T-helper 17 cell (primary cell): ENCODE results near the gene SDF4. TPM values are rescaled to one million over a fixed set of nuclear protein-coding genes. Genes with fewer than 3 reads are reported as not detected.

Experiments
- ATAC-seq: fragments of 150-1000 bp; cut with Tn5 transposase; 2 replicates; pipeline ENCODE4 v1.10.0; 2021; ENCODE audit warnings: mild to moderate bottlenecking, moderate library complexity
- DNase-seq, 3 donors: peaks; one replicate each; pipeline versions ENCODE4 v3.0.0 to v3.0.0-alpha.2; 2020 to 2021
- H3K9me3 ChIP-seq: one replicate; pipeline ENCODE4 v1.7.0; 2013; ENCODE audit warnings: low read length, mild to moderate bottlenecking; ENCODE audit not compliant: control insufficient read depth, poor library complexity, severe bottlenecking
- H3K27ac Mint-ChIP-seq: one replicate; pipeline ENCODE4 v1.8.0; 2022; ENCODE audit warnings: mild to moderate bottlenecking, moderate library complexity, mixed read lengths
- H3K27me3 Mint-ChIP-seq: one replicate; pipeline ENCODE4 v1.8.0; 2022; ENCODE audit warnings: mixed read lengths
- H3K36me3 Mint-ChIP-seq: one replicate; pipeline ENCODE4 v1.8.0; 2022; ENCODE audit warnings: low read depth, mixed read lengths
- H3K4me1 Mint-ChIP-seq: one replicate; pipeline ENCODE4 v1.8.0; 2022; ENCODE audit warnings: mild to moderate bottlenecking, mixed read lengths
- H3K4me3 Mint-ChIP-seq: one replicate; pipeline ENCODE4 v1.8.0; 2022; ENCODE audit warnings: mild to moderate bottlenecking, moderate library complexity, mixed read lengths
- total RNA-seq, 4 donors: library from RNA in 2 of 4; stranded (reverse) in 2 of 4; gene quantifications; one replicate each; pipeline ENCODE4 v1.2.3 and lab custom pipeline; 2022 to 2026

SDF4 gene
- total RNA-seq, 2 donors from 2014 or later, result 129 to 146 TPM

DNA sequence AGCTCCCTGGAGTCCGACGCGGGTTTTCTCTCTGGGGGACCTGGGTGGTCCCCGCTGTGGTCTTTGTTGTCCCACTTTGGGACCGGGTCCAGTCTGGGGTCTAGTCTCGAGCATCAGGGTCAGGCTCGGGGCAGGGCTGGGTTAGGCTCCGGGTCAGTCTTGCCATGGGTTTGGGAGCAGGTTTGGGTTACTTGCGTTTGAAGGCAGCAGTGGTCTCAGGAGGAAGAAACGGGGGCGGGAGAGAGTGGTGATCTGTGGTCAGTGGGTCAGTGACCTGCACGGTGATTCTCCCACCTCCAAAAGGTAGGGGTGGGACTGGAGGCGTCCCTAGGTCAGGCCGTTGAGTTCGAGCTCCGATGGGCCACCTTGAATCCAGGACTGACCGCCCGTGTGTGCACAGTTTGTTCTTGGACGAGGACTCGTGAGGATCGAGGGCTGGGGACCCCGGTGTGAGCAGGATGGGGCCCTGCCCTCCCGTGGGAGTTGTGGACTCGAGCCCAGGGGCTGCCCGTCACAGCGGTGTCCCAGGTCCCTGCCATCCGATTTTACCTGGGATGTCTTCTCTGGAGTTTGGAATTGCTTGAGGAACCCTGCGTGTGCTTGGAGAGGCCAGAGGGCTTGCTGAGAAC, 2.5 kb upstream of the SDF4 start:
- no peak for ATAC-seq
- Mint-ChIP-seq H3K36me3 (peaks cover 2% of the 10 kb centered on the region), H3K4me1 (peaks cover 25% of the 10 kb centered on the region), H3K4me3 (peak overlapping the region; percentile 88), H3K27ac (peak overlapping the region; percentile 79), H3K27me3 (no peaks in the 10 kb centered on the region)
- no peak for DNase-seq
- no peaks in the 10 kb centered on the region for H3K9me3 ChIP-seq

DNA sequence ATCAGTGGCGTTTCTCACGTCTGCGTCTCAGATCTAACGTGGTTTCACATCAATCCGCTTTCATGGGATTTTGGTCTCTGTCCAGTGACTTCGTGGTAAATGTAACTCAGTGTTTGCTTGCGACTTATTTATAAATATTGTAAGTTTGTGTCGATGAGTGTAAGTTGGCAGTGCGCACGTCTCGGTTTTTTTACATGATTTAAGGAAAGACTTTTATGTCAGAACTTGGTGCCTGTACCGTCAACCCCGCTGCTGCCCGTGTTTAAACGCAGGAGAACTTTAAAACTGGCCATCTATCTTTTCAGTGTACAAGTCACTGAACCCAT, 1.7 kb upstream of the SDF4 start:
- Mint-ChIP-seq H3K4me3 (peak overlapping the region; percentile 88), H3K36me3 (peaks cover 2% of the 10 kb centered on the region), H3K27me3 (no peaks in the 10 kb centered on the region), H3K27ac (peak overlapping the region; percentile 79), H3K4me1 (peaks cover 25% of the 10 kb centered on the region)
- ATAC-seq (no peak), DNase-seq (no peak)
- no peaks in the 10 kb centered on the region for H3K9me3 ChIP-seq

DNA sequence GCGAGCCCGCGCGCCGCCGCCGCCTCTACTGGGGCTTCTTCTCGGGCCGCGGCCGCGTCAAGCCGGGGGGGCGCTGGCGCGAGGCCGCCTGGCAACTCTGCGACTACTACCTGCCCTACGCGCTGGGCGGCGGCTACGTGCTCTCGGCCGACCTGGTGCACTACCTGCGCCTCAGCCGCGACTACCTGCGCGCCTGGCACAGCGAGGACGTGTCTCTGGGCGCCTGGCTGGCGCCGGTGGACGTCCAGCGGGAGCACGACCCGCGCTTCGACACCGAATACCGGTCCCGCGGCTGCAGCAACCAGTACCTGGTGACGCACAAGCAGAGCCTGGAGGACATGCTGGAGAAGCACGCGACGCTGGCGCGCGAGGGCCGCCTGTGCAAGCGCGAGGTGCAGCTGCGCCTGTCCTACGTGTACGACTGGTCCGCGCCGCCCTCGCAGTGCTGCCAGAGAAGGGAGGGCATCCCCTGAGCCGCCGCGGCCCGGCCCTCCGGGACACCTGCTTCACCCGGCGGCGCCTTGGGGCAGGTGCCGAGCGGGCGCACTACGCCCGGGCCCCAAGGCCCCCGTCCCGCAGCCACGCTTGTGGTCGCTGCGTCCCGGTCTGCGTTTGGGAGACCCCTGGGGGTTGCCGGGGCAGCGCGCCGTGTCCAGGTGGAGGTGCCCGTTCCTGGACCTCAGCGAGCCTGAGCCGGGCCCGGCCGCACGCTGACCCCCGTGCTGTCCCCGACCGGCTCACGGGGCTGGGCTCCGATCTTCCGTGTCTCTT, 1.2 kb upstream of the SDF4 start:
- H3K9me3 ChIP-seq, result no peaks in the 10 kb centered on the region
- Mint-ChIP-seq H3K27ac (peak overlapping the region; percentile 79), H3K4me3 (peak overlapping the region; percentile 88), H3K4me1 (peaks cover 25% of the 10 kb centered on the region), H3K36me3 (peaks cover 2% of the 10 kb centered on the region), H3K27me3 (no peaks in the 10 kb centered on the region)
- no peak for ATAC-seq
- no peak for DNase-seq

DNA sequence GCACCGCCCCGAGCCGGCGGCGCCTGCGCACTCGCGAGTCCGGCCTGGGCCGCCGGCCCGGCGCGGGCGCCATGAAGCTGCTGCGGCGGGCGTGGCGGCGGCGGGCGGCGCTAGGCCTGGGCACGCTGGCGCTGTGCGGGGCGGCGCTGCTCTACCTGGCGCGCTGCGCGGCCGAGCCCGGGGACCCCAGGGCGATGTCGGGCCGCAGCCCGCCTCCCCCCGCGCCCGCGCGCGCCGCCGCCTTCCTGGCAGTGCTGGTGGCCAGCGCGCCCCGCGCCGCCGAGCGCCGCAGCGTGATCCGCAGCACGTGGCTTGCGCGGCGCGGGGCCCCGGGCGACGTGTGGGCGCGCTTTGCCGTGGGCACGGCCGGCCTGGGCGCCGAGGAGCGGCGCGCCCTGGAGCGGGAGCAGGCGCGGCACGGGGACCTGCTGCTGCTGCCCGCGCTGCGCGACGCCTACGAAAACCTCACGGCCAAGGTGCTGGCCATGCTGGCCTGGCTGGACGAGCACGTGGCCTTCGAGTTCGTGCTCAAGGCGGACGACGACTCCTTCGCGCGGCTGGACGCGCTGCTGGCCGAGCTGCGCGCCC, 501 bp upstream of the SDF4 start, which contains the start of gene B3GALT6:
Gene B3GALT6, plus strand, starts transcription at position 30 of the 588 bp plus-strand sequence. Its CDS starts 42 bp downstream, at position 72.
- DNase-seq (no peak), ATAC-seq (no peak)
- Mint-ChIP-seq H3K36me3 (peaks cover 2% of the 10 kb centered on the region), H3K27me3 (no peaks in the 10 kb centered on the region), H3K4me3 (peak within 1 kb of the TSS; percentile 91), H3K27ac (peak within 1 kb of the TSS; percentile 94), H3K4me1 (peaks cover 25% of the 10 kb centered on the region)
- H3K9me3 ChIP-seq, result no peaks in the 10 kb centered on the region

DNA sequence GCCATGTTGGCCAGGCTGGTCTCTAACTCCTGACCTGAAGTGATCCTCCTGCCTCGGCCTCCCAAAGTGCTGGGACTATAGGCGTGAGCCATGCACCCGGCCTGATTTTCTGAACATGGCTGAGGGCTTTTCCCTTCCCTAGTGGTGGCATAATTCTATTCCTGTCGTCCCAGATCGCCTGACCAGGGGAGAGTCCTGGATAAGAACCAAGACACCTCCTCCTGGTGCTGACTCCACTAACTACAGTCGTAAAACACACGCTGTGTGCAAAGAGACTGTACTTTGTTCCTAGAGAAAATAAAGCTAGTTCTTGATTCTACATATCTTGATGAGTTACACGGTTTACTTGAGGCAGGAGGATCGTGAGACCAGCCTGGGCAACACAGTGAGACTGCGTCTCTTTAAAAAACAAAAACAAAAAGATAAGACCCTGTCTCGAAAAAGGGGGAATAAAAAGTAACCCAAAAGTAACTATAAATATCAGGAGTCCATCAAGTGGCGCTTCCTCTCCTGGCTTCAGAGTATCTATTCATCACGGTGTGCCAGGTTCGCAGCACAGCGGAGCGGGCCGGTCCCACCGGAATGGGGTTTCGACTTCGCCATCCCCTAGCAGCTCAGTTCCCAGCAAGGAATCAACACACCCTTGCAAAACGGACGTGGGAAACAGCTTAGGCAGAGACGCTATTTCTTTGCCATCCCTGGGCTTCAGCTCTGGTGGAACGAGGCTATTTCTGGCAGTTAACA, 973 bp downstream of the SDF4 start:
- H3K4me1 Mint-ChIP-seq, result peaks cover 26% of the 10 kb centered on the region
- H3K27ac Mint-ChIP-seq, result peak overlapping the region; percentile 94
- no peaks in the 10 kb centered on the region for H3K9me3 ChIP-seq
- ATAC-seq, result no peak
- no peak for DNase-seq
- peak overlapping the region; percentile 91 for H3K4me3 Mint-ChIP-seq
- H3K36me3 Mint-ChIP-seq, result peaks cover 2% of the 10 kb centered on the region
- no peaks in the 10 kb centered on the region for H3K27me3 Mint-ChIP-seq

DNA sequence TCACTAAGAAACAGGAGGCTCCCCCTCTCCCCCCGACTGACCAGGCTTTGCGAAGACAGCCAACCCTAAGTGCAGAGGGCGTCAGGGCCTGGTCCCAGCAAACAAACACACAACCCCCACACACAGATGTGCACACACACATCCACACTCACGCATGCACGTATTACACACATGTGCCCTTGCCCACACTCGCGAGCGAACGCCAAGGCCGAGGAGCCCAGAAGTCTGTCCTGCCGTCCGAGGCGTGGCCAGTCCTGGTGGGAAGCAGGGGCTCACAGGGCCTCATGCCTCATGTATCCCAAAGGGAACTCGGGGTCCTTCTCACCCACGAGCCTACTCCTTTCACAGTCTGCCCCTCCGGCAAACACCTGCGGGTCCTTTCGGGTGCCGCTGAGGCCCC, 2.0 kb downstream of the SDF4 start:
- Mint-ChIP-seq H3K4me1 (peaks cover 28% of the 10 kb centered on the region), H3K27me3 (no peaks in the 10 kb centered on the region), H3K27ac (peak overlapping the region; percentile 94), H3K4me3 (peak overlapping the region; percentile 91), H3K36me3 (peaks cover 2% of the 10 kb centered on the region)
- ATAC-seq, result no peak
- no peaks in the 10 kb centered on the region for H3K9me3 ChIP-seq
- DNase-seq, result no peak

DNA sequence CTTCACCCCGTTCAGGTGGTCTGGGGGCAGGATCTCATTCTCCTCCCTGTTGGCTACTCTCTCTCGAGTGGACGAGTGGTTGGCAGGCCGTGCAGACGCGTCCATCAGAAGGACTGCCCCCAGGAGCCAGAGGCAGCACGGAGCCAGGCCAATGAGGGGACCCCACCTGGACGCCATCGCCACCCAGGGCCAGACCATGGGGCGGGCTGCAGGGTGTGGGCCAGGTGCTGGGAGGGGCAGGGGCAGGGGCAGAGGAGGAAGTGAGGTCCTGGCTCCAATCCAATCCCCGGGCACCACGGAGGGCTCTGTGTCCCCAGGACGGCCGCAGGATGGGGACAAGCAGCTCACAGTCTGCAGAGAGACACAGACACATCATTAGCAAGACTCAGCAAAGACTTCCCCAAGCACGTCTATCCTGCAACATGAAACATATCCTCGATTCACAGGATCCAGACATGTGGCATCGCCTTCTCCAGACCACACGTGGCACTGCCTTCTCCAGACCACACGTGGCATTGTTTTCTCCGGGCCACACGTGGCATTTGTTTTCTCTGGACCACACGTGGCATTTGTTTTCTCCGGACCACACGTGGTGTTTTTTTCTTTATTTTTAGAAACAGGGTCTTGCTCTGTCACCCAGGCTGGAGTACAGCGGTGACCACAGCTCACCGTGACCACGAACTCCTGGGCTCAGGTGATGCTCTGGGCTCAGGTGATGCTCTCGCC, 3.0 kb downstream of the SDF4 start:
- Mint-ChIP-seq H3K4me1 (peaks cover 21% of the 10 kb centered on the region), H3K36me3 (peaks cover 2% of the 10 kb centered on the region), H3K27ac (peak overlapping the region; percentile 94), H3K27me3 (no peaks in the 10 kb centered on the region), H3K4me3 (no peak overlapping the region)
- H3K9me3 ChIP-seq, result no peaks in the 10 kb centered on the region
- DNase-seq (no peak), ATAC-seq (no peak)

DNA sequence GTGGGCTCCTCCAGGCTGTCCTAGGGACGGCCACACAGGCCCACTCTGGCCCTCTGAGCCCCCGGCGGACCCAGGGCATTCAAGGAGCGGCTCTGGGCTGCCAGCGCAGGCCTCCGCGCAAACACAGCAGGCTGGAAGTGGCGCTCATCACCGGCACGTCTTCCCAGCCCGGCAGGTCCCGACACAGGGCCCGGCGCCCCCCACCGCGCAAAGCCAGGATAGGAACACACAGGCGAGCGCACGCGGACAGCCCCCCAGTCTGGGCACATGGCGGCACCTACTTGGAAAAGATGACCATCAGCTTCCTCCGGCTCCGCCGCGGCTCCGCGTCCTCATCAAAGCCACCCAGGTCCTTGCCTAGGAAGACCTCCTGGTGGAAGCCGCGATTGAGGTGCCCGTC, 3.6 kb downstream of the SDF4 start:
- no peaks in the 10 kb centered on the region for H3K9me3 ChIP-seq
- H3K36me3 Mint-ChIP-seq, result peaks cover 4% of the 10 kb centered on the region
- H3K4me3 Mint-ChIP-seq, result no peak overlapping the region
- peaks cover 18% of the 10 kb centered on the region for H3K4me1 Mint-ChIP-seq
- DNase-seq (no peak), ATAC-seq (no peak)
- H3K27ac Mint-ChIP-seq, result no peak overlapping the region
- no peaks in the 10 kb centered on the region for H3K27me3 Mint-ChIP-seq

DNA sequence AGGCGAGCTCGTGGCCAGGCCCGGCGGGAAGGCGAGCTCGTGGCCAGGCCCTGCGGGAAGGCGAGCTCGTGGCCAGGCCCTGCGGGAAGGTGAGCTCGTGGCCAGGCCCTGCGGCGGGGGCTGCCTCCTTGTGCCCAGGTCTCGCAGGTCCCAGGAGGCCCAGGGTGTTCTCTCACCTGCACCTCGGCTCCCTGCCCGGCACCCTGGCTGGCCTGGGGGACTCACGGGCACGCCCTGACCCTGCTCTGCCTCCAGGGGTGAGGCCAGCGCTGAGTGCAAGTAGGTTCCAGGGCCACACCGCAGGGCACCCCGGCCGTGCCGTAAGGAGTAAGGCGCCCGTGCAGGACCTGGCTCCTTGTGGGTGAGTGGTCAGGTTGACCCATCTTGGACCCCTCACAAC, 4.4 kb downstream of the SDF4 start:
- Mint-ChIP-seq H3K27ac (no peak overlapping the region), H3K27me3 (no peaks in the 10 kb centered on the region), H3K36me3 (peaks cover 5% of the 10 kb centered on the region), H3K4me1 (peaks cover 18% of the 10 kb centered on the region), H3K4me3 (no peak overlapping the region)
- ATAC-seq, result no peak
- H3K9me3 ChIP-seq, result no peaks in the 10 kb centered on the region
- DNase-seq, result no peak

DNA sequence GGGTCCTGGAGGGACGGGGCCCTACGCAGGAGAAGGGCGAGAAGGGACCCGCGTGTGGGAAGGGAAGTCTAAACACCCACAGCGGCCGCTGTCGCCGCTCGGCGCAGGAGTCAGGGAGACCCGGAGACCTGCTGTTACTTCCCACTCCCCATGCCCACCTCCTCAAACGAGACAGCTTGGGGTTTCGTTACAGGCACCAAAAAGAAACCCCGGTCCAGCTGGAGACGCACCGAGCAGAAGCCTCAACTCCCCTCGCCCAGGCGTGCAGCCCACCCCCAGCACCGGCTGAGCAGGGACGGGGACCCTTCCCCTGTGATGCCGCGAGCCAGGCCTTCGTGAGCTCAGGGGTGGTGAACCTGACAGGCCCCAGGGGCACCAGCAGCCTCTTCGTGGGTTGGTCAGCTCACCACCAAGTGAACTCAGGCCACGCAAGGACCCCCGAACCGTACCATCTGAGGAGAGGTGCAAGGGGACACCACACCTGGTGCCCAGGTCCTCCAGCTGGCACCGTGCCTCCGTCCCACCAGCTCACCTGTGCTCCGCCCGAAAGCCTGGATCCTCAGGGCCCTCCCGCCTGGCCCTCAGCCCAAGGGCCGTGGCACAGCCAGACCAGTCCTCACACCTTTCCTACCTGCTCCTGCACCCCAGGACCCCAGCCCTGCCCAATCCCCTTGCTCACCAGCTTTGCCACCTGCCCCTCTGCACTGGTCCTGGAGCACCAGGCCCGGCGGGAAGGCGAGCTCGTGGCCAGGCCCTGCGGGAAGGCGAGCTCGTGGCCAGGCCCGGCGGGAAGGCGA, 5.0 kb downstream of the SDF4 start:
- Mint-ChIP-seq H3K4me3 (no peak overlapping the region), H3K36me3 (peaks cover 4% of the 10 kb centered on the region), H3K27ac (no peak overlapping the region), H3K27me3 (no peaks in the 10 kb centered on the region), H3K4me1 (peaks cover 18% of the 10 kb centered on the region)
- DNase-seq (no peak), ATAC-seq (no peak)
- no peaks in the 10 kb centered on the region for H3K9me3 ChIP-seq

DNA sequence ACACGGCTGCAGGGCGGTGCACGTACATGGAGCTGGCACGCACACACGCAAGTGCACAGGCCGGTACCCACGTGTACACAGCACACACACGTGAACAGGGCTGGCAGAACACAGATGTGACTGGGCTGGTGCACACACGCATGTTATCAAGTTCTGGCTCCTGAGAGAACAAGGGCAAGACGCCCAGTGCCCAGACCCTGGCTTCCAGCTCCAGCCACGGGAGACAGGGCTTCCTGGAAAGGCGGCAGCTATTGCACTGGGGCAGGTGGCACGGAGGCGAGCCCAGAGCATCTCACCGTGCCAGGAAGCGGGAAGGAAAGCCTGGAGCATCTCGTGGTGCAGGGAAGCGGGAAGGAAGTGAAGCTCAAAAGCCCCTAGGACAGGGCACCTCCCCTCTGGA, 5.9 kb downstream of the SDF4 start:
- no peaks in the 10 kb centered on the region for H3K9me3 ChIP-seq
- ATAC-seq (no peak), DNase-seq (no peak)
- H3K36me3 Mint-ChIP-seq, result peaks cover 3% of the 10 kb centered on the region
- H3K4me3 Mint-ChIP-seq, result no peak overlapping the region
- peak overlapping the region; percentile 39 for H3K27ac Mint-ChIP-seq
- H3K4me1 Mint-ChIP-seq, result peaks cover 17% of the 10 kb centered on the region
- H3K27me3 Mint-ChIP-seq, result no peaks in the 10 kb centered on the region

DNA sequence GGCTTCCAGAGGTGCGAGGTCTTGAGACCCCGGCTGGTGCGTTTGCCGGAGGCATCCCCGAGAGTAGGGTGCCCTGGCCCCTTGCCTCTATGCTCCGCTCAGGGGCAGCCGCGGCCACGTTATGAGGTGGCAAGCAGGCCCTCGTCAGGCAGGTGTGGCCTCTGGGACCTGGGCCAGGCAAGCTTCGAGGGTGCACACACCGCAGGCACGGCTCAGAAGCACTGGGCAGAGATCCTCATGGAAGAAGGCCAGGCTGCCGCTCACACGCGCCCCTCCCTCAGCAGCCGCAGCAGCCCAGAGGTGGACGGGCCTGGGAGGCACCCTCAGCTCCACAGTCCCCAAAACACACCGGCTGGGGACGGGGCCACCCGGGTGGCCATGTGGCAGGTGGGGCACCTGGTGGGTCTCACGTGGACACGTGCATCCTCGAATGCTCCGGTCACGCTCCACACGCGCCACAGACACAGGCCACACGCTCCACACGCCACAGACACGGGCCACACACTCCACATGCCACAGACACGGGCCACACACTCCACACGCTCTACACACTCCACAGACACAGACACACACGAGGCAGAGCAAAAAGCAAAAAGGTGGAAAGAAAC, 6.5 kb downstream of the SDF4 start:
- Mint-ChIP-seq H3K36me3 (peaks cover 3% of the 10 kb centered on the region), H3K27ac (peak overlapping the region; percentile 39), H3K27me3 (no peaks in the 10 kb centered on the region), H3K4me1 (peaks cover 13% of the 10 kb centered on the region), H3K4me3 (no peak overlapping the region)
- DNase-seq (no peak), ATAC-seq (no peak)
- H3K9me3 ChIP-seq, result no peaks in the 10 kb centered on the region
